Measurements from ENCODE around the gene CACFD1.

The CACFD1 gene

DNA sequence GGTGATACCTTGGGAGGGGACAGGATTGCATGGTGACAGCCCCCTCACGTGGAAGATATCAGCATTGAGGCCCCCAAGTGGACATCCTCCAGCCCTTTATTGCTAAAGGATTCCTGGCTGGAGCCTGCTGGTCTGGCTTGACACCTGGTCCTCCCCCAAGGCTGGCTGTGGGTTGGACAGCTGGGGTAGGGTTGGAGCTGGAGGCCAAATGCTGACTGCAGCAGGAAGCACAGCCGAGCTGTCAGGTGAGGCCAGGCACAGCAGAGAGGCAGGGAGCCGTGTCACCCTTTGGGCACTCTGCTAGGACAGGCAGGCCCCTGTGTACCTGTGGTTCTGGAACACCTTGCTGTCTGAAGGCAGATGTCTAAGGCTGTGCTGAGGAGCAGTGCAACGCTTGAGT lies 2.2 kb downstream of the CACFD1 start:
- no peak for DNase-seq (ENCODE audit: low read depth)
- H3K4me3 ChIP-seq (ENCODE audit: low read depth, low read length): no peak overlapping the region
- TF ChIP-seq MYC (IDR thresholded peaks at IDR 0.05; ENCODE audit: low read depth, low read length) (no peak), MAX (IDR thresholded peaks at IDR 0.05; ENCODE audit: low read depth, low read length) (no peak), POLR2A (IDR thresholded peaks at IDR 0.05; ENCODE audit: extremely low read depth, insufficient read length) (no peak)
- TF ChIP-seq, protein P1, sequence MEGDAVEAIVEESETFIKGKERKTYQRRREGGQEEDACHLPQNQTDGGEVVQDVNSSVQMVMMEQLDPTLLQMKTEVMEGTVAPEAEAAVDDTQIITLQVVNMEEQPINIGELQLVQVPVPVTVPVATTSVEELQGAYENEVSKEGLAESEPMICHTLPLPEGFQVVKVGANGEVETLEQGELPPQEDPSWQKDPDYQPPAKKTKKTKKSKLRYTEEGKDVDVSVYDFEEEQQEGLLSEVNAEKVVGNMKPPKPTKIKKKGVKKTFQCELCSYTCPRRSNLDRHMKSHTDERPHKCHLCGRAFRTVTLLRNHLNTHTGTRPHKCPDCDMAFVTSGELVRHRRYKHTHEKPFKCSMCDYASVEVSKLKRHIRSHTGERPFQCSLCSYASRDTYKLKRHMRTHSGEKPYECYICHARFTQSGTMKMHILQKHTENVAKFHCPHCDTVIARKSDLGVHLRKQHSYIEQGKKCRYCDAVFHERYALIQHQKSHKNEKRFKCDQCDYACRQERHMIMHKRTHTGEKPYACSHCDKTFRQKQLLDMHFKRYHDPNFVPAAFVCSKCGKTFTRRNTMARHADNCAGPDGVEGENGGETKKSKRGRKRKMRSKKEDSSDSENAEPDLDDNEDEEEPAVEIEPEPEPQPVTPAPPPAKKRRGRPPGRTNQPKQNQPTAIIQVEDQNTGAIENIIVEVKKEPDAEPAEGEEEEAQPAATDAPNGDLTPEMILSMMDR (IDR thresholded peaks at IDR 0.05; ENCODE audit: low read depth, low read length): no peak

GRCh38 chr9:133463234-133463863 lies 3.6 kb downstream of the CACFD1 start:
- no peak for DNase-seq (ENCODE audit: low read depth)
- H3K4me3 ChIP-seq (ENCODE audit: low read depth, low read length): no peak overlapping the region
- TF ChIP-seq MAX (IDR thresholded peaks at IDR 0.05; ENCODE audit: low read depth, low read length) (no peak), POLR2A (IDR thresholded peaks at IDR 0.05; ENCODE audit: extremely low read depth, insufficient read length) (no peak), MYC (IDR thresholded peaks at IDR 0.05; ENCODE audit: low read depth, low read length) (no peak)
- TF ChIP-seq, protein P1 (IDR thresholded peaks at IDR 0.05; ENCODE audit: low read depth, low read length): no peak

DNA sequence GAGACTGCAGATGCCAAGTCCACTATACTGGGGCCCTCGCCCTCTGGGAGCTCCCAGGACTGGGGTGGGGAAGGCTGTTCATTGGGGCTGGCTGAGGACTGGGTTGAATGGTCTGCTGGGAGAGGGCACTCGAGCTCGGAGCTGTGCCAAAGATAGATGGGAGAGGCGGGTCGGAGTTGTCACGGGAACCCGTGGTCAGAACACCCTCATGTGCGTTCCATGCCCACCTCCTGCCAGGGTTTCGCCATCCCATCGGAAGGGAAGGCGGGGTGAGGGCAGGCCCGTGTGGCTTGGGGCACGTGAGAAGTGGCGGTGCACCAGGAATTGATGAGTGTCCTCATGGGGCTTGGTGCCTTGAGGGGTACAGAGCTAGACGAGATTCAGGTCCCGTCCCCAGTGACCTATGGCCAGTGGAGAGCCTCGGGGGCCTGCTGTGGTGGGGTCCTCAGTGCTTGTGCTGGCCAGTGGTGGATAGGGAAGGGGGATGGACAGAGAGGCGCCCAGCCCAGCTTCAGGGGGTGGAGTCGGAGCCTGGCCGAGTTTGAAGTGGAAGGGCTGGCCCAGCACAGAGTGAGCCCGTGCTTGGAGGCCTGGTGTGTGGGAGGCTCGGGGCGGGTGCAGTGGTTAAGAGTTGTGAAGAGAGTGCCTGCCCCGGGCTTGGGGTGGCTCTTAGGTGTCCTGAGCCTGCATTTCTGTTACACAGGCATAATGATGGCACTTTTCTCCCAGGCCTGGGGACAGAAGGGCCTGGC lies 4.3 kb downstream of the CACFD1 start:
- no peak overlapping the region for H3K4me3 ChIP-seq (ENCODE audit: low read depth, low read length)
- TF ChIP-seq, protein P1 (IDR thresholded peaks at IDR 0.05; ENCODE audit: low read depth, low read length): no peak
- 0 out of 2 replicates have a peak, but pooled peaks have one; percentile 14 for TF ChIP-seq MYC (IDR thresholded peaks at IDR 0.05; ENCODE audit: low read depth, low read length)
- peak; percentile 77 for DNase-seq (ENCODE audit: low read depth)

GRCh38 chr9:133464638-133465037 lies 4.9 kb downstream of the CACFD1 start:
- TF ChIP-seq, protein P1 (IDR thresholded peaks at IDR 0.05; ENCODE audit: low read depth, low read length): no peak
- TF ChIP-seq POLR2A (IDR thresholded peaks at IDR 0.05; ENCODE audit: extremely low read depth, insufficient read length): no peak
- no peak for TF ChIP-seq MYC (IDR thresholded peaks at IDR 0.05; ENCODE audit: low read depth, low read length)
- TF ChIP-seq MAX (IDR thresholded peaks at IDR 0.05; ENCODE audit: low read depth, low read length): no peak

DNA sequence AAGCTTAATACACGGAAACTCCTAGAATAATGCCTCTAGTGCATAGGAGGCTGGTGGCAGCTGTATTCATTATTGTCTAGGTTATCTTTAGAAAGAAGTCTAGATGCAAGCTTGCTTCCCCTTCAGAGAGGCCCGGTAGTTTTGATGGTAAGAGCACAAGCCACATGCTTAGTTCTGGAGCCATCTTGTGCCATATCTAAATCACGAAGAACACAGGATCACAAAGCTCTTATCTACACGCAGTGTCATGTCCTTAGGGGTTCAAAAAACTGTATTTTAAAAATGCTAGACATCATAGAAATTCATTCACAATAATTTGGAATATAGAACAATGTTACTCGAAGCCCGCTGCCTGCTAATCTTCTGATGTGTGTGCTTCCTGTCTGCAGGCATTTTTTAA lies 6.2 kb downstream of the CACFD1 start:
- DNase-seq (ENCODE audit: low read depth): no peak
- TF ChIP-seq, protein P1 (IDR thresholded peaks at IDR 0.05; ENCODE audit: low read depth, low read length): no peak
- TF ChIP-seq MYC (IDR thresholded peaks at IDR 0.05; ENCODE audit: low read depth, low read length) (no peak), MAX (IDR thresholded peaks at IDR 0.05; ENCODE audit: low read depth, low read length) (no peak), POLR2A (IDR thresholded peaks at IDR 0.05; ENCODE audit: extremely low read depth, insufficient read length) (no peak)
- no peak overlapping the region for H3K4me3 ChIP-seq (ENCODE audit: low read depth, low read length)

More at GRCh38 chr9:133464638-133465037, 4.9 kb downstream of the CACFD1 start:
- DNase-seq (ENCODE audit: low read depth): no peak
- H3K4me3 ChIP-seq (ENCODE audit: low read depth, low read length): no peak overlapping the region
